ENCODE results near the gene PCDH12. TPM values are rescaled to one million over a fixed set of nuclear protein-coding genes. Genes with fewer than 3 reads are reported as not detected.

Gene PCDH12
- total RNA-seq, 1 experiment from 2014 or later: 0.15 TPM

DNA sequence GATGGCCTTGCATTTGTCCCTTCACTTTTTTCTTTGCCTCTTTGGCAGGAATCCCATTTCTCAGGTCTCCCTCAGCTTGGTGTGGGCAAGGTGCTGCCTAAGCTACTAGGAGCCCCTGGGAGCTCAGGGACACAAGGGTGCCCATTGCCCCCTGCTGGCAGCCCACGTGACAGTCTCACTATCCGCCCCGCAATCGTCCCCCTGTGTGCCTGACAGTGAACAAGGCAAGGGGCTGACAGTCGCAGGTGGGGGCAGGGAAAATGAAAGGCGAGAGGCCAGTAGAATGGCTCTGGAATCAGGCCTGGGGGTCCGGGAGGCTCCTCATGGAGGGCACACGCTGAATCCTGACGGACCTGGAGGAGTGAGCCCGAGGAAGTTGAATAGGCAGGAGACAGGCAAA is 2.0 kb upstream of the PCDH12 start:
- peak; percentile 52; the same call in 1 of the 2 replicates for ATAC-seq

DNA sequence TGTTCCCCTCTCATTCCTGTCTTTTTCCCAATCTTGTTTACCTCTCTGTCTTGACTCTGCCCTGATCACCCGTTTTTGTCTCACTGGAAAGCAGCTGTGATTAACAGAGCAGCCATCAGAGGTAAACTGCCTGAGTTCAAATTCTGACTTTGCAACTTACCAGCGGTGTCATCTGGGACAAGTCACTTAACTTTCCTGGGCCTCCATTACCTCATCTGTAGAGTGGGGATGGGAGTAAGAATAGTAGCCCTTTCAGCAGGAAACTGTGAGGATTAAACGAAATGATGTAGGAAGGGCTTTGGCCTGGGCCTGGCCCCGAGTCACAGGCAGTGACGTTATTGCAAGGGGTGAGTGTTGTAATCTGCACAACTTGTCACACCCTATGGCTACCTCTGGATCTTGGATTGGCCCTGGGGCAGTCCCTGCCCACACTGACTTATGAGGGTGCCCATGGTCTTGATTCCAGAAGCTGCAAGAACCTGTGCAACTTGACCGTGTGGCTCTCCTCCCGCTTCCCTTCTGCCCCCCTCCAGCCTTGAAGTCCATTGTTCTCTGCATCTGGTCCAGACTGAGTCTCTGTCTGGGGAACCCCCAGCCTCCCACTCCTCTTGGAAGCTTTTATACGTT is 657 bp upstream of the PCDH12 start:
- DNase-seq (peak; percentile 9), ATAC-seq (no peak)
- H3K36me3 ChIP-seq (ENCODE audit: low read depth, low read length): no peaks in the 10 kb centered on the region
- H3K79me2 ChIP-seq (ENCODE audit: low read length): no peaks in the 10 kb centered on the region
- POLR2A ChIA-PET (ENCODE audit: unreplicated experiment): no interaction called here
- BruUV-seq (replicated peaks): no TSS peak
- no peak overlapping the region for H3K4me3 ChIP-seq (ENCODE audit: low read length)
- no peaks in the 10 kb centered on the region for H3K9me3 ChIP-seq (ENCODE audit: low read length)
- H3K4me1 ChIP-seq (ENCODE audit: insufficient read depth, low read length): 0 out of 2 replicates have a peak, but pooled peaks cover 6% of the 10 kb centered on the region
- H2AFZ ChIP-seq (ENCODE audit: low read length): no peak overlapping the region
- no peaks in the 10 kb centered on the region for H3K27me3 ChIP-seq (ENCODE audit: low read length)
- H3K27ac ChIP-seq (ENCODE audit: low read length): no peak overlapping the region
- H3K9me2 ChIP-seq (replicated peaks; ENCODE audit: low read length): no peaks in the 10 kb centered on the region
- H3F3A ChIP-seq (ENCODE audit: low read length, unreplicated experiment): no peaks in the 10 kb centered on the region
- CTCF ChIA-PET: no interaction called here
- H4K20me1 ChIP-seq (ENCODE audit: low read length): no peaks in the 10 kb centered on the region
- intact Hi-C loops (cut with micrococcal nuclease): no loop called here
- H3K9ac ChIP-seq (ENCODE audit: low read length): no peak overlapping the region
- no peak overlapping the region for H3K4me2 ChIP-seq (ENCODE audit: low read length)
- TF ChIP-seq EZH2phosphoT487 (IDR thresholded peaks at IDR 0.05; ENCODE audit: borderline replicate concordance, low read length) (no peak), EZH2 (IDR thresholded peaks at IDR 0.05; ENCODE audit: low read length, unreplicated experiment) (no peak)
- TF ChIP-seq, protein P1, sequence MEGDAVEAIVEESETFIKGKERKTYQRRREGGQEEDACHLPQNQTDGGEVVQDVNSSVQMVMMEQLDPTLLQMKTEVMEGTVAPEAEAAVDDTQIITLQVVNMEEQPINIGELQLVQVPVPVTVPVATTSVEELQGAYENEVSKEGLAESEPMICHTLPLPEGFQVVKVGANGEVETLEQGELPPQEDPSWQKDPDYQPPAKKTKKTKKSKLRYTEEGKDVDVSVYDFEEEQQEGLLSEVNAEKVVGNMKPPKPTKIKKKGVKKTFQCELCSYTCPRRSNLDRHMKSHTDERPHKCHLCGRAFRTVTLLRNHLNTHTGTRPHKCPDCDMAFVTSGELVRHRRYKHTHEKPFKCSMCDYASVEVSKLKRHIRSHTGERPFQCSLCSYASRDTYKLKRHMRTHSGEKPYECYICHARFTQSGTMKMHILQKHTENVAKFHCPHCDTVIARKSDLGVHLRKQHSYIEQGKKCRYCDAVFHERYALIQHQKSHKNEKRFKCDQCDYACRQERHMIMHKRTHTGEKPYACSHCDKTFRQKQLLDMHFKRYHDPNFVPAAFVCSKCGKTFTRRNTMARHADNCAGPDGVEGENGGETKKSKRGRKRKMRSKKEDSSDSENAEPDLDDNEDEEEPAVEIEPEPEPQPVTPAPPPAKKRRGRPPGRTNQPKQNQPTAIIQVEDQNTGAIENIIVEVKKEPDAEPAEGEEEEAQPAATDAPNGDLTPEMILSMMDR (conservative IDR thresholded peaks at IDR 0.05; ENCODE audit: low read depth, low read length): no peak

More for the DNA sequence above, 2.0 kb upstream of the PCDH12 start:
- Histone ChIP-seq H3K4me2 (ENCODE audit: low read length) (no peak overlapping the region), H3F3A (ENCODE audit: low read length, unreplicated experiment) (no peaks in the 10 kb centered on the region), H3K79me2 (ENCODE audit: low read length) (no peaks in the 10 kb centered on the region), H3K4me1 (ENCODE audit: insufficient read depth, low read length) (0 out of 2 replicates have a peak, but pooled peaks cover 6% of the 10 kb centered on the region), H2AFZ (ENCODE audit: low read length) (no peak overlapping the region), H3K9me2 (replicated peaks; ENCODE audit: low read length) (no peaks in the 10 kb centered on the region), H3K27me3 (ENCODE audit: low read length) (no peaks in the 10 kb centered on the region), H3K9me3 (ENCODE audit: low read length) (no peaks in the 10 kb centered on the region), H3K27ac (ENCODE audit: low read length) (no peak overlapping the region), H4K20me1 (ENCODE audit: low read length) (no peaks in the 10 kb centered on the region), H3K4me3 (ENCODE audit: low read length) (no peak overlapping the region), H3K36me3 (ENCODE audit: low read depth, low read length) (no peaks in the 10 kb centered on the region), H3K9ac (ENCODE audit: low read length) (no peak overlapping the region)
- ChIA-PET CTCF (interaction anchor here (0.6 to 1.5 kb wide), 3 partner anchors 69 to 268 kb away, joined by 3 to 11 read pairs (median 7); no protein-coding TSS in a partner anchor), POLR2A (ENCODE audit: unreplicated experiment) (no interaction called here)
- BruUV-seq (replicated peaks): no TSS peak
- DNase-seq: no peak
- TF ChIP-seq EZH2 (IDR thresholded peaks at IDR 0.05; ENCODE audit: low read length, unreplicated experiment): no peak
- TF ChIP-seq, protein P1 (conservative IDR thresholded peaks at IDR 0.05; ENCODE audit: low read depth, low read length): peak; percentile 49; the same call in 1 of the 2 replicates
- intact Hi-C loops (cut with micrococcal nuclease): loop anchor here (1.0 kb wide), 2 partner anchors 71 to 268 kb away; no protein-coding TSS in a partner anchor

DNA sequence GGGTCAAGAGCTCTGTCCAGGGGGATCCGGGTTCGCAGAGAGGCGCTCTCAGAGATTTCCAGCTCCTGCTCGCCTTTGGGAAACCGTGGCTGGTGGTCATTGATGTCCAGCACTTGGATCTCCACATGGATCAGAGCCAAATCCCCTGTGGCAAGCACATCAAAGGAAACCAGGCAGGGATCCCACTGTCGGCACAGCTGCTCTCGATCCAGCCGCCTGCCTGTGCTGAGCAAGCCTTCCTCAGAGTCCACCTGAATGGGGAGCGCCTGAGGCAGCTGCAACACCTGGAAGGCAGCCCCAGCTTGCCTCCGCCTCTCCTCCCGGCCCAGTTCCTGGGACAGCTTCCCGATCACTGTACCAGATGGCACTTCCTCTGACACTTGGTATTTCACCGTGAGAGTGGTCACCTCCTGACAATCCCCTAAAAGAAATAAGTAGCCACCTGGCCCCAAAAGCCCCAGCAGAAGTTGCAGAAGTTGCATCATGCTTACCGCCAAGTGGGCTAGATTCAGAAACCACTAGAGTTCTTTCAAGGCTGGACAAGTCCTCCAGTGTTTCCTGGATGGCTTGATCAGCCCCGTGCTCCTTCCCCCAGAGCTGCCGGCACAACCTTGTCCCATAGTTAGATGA is 520 bp downstream of the PCDH12 start:
- H3K4me3 ChIP-seq (ENCODE audit: low read length): no peak overlapping the region
- H3K27me3 ChIP-seq (ENCODE audit: low read length): no peaks in the 10 kb centered on the region
- no peak for TF ChIP-seq EZH2phosphoT487 (IDR thresholded peaks at IDR 0.05; ENCODE audit: borderline replicate concordance, low read length)
- TF ChIP-seq, protein P1 (conservative IDR thresholded peaks at IDR 0.05; ENCODE audit: low read depth, low read length): no peak
- no peak for TF ChIP-seq EZH2 (IDR thresholded peaks at IDR 0.05; ENCODE audit: low read length, unreplicated experiment)
- intact Hi-C loops (cut with micrococcal nuclease): no loop called here
- no peaks in the 10 kb centered on the region for H3K9me2 ChIP-seq (replicated peaks; ENCODE audit: low read length)
- ATAC-seq: no peak
- H3K27ac ChIP-seq (ENCODE audit: low read length): no peak overlapping the region
- no peak for DNase-seq
- H3K4me2 ChIP-seq (ENCODE audit: low read length): no peak overlapping the region
- H3K36me3 ChIP-seq (ENCODE audit: low read depth, low read length): no peaks in the 10 kb centered on the region
- H3K79me2 ChIP-seq (ENCODE audit: low read length): no peaks in the 10 kb centered on the region
- H2AFZ ChIP-seq (ENCODE audit: low read length): no peak overlapping the region
- BruUV-seq (replicated peaks): no TSS peak
- no peak overlapping the region for H3K9ac ChIP-seq (ENCODE audit: low read length)
- no peaks in the 10 kb centered on the region for H4K20me1 ChIP-seq (ENCODE audit: low read length)
- CTCF ChIA-PET: interaction anchor here (0.5 kb wide), 1 partner anchor 71 kb away, joined by 5 read pairs; no protein-coding TSS in a partner anchor
- 0 out of 2 replicates have a peak, but pooled peaks cover 6% of the 10 kb centered on the region for H3K4me1 ChIP-seq (ENCODE audit: insufficient read depth, low read length)
- POLR2A ChIA-PET (ENCODE audit: unreplicated experiment): no interaction called here
- H3F3A ChIP-seq (ENCODE audit: low read length, unreplicated experiment): no peaks in the 10 kb centered on the region
- H3K9me3 ChIP-seq (ENCODE audit: low read length): no peaks in the 10 kb centered on the region
